ENCODE measurements around the gene NTN3.

The NTN3 gene

DNA sequence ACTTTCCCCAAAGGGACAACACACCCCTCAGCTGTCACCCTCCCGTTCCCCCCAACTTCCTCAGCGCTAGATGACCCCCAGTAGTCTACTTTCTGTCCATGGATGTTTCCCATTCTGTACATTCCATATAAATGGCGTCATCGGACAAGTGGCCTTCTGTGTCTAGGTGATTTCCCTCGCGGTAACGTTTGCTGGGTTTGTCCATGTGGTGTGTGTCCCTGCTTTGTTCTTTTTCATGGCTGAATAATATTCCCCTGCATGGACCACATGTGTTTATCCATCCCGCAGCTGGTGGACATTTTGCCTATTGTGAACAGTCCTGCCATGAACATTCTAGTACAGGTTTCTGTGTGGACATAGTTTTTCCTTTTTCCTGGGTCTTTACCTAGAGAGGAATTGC is 18.4 kb upstream of the NTN3 start:
- TF ChIP-seq CREB1 (IDR thresholded peaks at IDR 0.05; ENCODE audit: low read depth) (no peak), EGR1 (IDR thresholded peaks at IDR 0.05) (no peak), CEBPB (IDR thresholded peaks at IDR 0.05) (no peak), TCF12 (IDR thresholded peaks at IDR 0.05; ENCODE audit: low read depth) (no peak), TEAD4 (IDR thresholded peaks at IDR 0.05) (no peak), ZBTB7A (IDR thresholded peaks at IDR 0.05; ENCODE audit: low read depth) (no peak), NFIC (IDR thresholded peaks at IDR 0.05) (no peak), USF1 (IDR thresholded peaks at IDR 0.05) (no peak), RAD21 (IDR thresholded peaks at IDR 0.05; ENCODE audit: low read depth) (no peak), FOXM1 (IDR thresholded peaks at IDR 0.05; ENCODE audit: borderline replicate concordance, low read depth) (no peak), EP300 (IDR thresholded peaks at IDR 0.05; ENCODE audit: borderline replicate concordance) (no peak), YY1 (IDR thresholded peaks at IDR 0.05; ENCODE audit: low read depth) (no peak), TAF1 (IDR thresholded peaks at IDR 0.05; ENCODE audit: low read depth) (no peak)
- TF ChIP-seq, protein P1, sequence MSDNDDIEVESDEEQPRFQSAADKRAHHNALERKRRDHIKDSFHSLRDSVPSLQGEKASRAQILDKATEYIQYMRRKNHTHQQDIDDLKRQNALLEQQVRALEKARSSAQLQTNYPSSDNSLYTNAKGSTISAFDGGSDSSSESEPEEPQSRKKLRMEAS (IDR thresholded peaks at IDR 0.05) = no peak
- TF ChIP-seq, protein P2, sequence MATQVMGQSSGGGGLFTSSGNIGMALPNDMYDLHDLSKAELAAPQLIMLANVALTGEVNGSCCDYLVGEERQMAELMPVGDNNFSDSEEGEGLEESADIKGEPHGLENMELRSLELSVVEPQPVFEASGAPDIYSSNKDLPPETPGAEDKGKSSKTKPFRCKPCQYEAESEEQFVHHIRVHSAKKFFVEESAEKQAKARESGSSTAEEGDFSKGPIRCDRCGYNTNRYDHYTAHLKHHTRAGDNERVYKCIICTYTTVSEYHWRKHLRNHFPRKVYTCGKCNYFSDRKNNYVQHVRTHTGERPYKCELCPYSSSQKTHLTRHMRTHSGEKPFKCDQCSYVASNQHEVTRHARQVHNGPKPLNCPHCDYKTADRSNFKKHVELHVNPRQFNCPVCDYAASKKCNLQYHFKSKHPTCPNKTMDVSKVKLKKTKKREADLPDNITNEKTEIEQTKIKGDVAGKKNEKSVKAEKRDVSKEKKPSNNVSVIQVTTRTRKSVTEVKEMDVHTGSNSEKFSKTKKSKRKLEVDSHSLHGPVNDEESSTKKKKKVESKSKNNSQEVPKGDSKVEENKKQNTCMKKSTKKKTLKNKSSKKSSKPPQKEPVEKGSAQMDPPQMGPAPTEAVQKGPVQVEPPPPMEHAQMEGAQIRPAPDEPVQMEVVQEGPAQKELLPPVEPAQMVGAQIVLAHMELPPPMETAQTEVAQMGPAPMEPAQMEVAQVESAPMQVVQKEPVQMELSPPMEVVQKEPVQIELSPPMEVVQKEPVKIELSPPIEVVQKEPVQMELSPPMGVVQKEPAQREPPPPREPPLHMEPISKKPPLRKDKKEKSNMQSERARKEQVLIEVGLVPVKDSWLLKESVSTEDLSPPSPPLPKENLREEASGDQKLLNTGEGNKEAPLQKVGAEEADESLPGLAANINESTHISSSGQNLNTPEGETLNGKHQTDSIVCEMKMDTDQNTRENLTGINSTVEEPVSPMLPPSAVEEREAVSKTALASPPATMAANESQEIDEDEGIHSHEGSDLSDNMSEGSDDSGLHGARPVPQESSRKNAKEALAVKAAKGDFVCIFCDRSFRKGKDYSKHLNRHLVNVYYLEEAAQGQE (IDR thresholded peaks at IDR 0.05; ENCODE audit: low read depth) = no peak

- TF ChIP-seq TAF1 (IDR thresholded peaks at IDR 0.05; ENCODE audit: low read depth) = no peak
- TF ChIP-seq, protein P2 (IDR thresholded peaks at IDR 0.05; ENCODE audit: low read depth) = peak; percentile 39; the same call in 1 of the 2 replicates
Measured at GRCh38 chr16:2455081-2455845, 15.8 kb upstream of the NTN3 start.

DNA sequence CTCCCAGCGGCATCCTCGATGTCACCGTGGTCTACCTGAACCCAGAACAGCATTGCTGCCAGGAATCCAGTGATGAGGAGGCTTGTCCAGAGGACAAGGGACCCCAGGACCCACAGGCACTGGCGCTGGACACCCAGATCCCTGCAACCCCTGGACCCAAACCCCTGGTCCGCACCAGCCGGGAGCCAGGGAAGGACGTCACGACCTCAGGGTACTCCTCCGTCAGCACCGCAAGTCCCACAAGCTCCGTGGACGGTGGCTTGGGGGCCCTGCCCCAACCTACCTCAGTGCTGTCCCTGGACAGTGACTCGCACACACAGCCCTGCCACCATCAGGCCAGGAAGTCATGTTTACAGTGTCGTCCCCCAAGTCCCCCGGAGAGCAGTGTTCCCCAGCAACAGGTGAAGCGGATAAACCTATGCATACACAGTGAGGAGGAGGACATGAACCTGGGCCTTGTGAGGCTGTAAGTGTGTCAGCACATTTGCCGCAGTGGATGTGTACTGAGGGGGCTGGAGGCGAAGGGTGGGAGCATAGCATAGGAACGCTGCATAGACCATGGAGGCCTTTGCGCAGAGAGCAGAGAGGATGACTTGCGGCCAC is 14.4 kb upstream of the NTN3 start:
- TF ChIP-seq FOXM1 (IDR thresholded peaks at IDR 0.05; ENCODE audit: borderline replicate concordance, low read depth) (no peak), USF1 (IDR thresholded peaks at IDR 0.05) (no peak), NFIC (IDR thresholded peaks at IDR 0.05) (no peak), CEBPB (IDR thresholded peaks at IDR 0.05) (no peak)

- TF ChIP-seq USF1 (IDR thresholded peaks at IDR 0.05) = no peak
- no peak for TF ChIP-seq EGR1 (IDR thresholded peaks at IDR 0.05)
- TF ChIP-seq YY1 (IDR thresholded peaks at IDR 0.05; ENCODE audit: low read depth) = no peak
- no peak for TF ChIP-seq NFIC (IDR thresholded peaks at IDR 0.05)
- TF ChIP-seq TCF12 (IDR thresholded peaks at IDR 0.05; ENCODE audit: low read depth) = no peak
- TF ChIP-seq RAD21 (IDR thresholded peaks at IDR 0.05; ENCODE audit: low read depth) = no peak
- TF ChIP-seq ZBTB7A (IDR thresholded peaks at IDR 0.05; ENCODE audit: low read depth) = no peak
- TF ChIP-seq CEBPB (IDR thresholded peaks at IDR 0.05) = no peak
- no peak for TF ChIP-seq CREB1 (IDR thresholded peaks at IDR 0.05; ENCODE audit: low read depth)
Measured at GRCh38 chr16:2457267-2457666, 13.8 kb upstream of the NTN3 start.

DNA sequence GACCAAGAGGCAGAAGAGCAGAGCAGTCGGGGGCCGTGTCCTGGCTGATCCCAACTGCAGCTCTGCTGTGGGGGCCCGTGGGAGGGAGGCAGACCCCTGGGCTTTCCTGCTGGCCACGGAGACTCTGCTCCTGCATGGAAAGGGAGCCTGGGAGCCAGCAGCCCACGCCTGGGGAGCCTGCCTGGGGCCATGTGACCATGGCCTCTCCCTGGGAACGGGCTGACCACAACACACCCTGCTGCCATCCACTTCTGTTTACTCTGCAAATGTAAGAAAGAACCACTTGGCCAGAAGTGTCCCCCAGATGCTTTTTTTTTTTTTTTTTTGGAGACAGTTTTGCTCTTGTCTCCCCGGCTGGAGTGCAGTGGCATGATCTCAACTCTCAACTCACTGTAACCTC is 13.2 kb upstream of the NTN3 start:
- TF ChIP-seq CREB1 (IDR thresholded peaks at IDR 0.05; ENCODE audit: low read depth) (no peak), USF1 (IDR thresholded peaks at IDR 0.05) (peak; percentile 13; the same call in 1 of the 2 replicates)
